HG03342 (cell line): ENCODE results near the gene CCL8.
"Not testable (repeated sequence)": the region's sequence is repeated elsewhere in the genome, so short reads cannot be mapped to it uniquely, and the experiment has no call there.

Experiments used
- ATAC-seq: cut with Tn5 transposase; IDR thresholded peaks from one replicate; pipeline ENCODE4 v1.9.1; 2021; ENCODE audit warnings: mild to moderate bottlenecking, moderate library complexity; ENCODE audit not compliant: unreplicated experiment

CCL8 gene

DNA sequence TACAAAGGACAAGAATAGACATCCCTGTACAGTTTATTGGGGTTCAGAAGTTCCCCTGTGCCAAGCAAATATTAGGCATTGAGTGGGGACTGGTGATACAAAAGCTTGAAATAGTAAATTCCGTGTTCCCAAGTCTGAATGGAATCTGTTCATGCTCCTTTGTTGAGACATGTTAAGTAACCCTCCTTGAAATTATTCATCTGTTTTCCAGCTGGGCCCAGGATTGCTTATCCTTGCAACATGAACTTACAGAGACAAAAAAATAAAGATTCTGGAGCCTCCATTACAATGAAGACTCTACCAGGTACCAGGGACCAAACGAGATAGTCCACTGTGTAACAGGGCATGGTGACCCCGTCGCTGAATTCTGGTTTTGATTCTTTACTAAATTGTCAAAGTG, 6.1 kb upstream of the CCL8 start:
- no peak for ATAC-seq

DNA sequence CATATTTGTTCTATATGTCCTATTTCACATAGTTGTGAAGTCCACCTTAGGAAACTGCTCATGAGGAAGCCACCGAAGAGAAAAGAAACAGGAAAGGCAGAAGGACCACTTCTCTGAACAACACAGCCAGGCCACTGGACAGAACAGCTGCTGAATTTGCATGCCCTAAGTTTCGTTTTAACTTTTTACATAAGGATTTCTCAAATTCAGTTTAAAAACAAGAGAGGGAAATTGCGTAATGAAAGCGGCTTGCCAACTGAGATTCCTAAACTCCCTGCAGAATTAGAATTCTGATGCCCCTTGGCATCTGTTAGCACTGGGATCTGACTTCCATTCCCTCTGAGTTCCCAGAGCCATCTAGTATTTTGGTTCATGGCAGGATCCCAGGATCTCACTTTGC, 5.0 kb upstream of the CCL8 start:
- no peak for ATAC-seq

DNA sequence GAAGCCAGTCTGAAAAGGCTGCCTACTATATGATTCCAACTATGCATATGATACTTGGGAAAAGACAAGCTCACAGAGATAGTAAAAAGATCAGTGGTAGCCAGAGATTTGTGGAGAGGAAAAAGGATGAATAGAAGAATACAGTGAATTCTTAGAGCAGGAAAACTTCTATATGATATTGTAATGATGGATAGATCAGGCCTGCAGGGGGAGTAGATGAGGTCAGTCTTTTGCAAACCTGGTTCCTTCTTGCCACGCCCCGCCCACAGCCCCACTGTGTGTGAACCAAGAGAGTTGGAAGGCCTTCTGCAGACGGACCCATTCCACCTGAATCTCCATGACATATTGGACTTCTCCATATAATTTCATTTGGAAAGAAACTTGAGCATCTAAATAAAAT, 761 bp upstream of the CCL8 start:
- no peak for ATAC-seq

DNA sequence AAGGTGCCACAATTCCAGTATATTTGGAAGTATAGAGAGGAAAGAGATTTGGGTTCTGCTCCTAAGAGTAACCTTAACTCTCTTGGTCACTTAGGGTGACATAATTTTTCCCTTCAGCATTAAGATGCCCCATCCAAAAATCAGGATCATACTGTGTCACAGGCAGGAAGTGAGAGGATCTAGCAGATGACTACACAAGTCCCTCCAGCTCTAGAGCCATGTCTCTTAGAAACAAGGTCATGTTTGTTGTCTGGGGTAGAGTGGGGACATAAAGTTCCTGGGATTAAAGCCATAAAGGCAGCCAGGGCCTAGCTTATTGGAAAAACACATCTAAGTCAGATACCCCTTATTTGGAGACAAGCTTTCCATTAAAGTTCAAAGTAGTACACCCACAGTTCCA, 2.7 kb downstream of the CCL8 start:
- no peak for ATAC-seq

DNA sequence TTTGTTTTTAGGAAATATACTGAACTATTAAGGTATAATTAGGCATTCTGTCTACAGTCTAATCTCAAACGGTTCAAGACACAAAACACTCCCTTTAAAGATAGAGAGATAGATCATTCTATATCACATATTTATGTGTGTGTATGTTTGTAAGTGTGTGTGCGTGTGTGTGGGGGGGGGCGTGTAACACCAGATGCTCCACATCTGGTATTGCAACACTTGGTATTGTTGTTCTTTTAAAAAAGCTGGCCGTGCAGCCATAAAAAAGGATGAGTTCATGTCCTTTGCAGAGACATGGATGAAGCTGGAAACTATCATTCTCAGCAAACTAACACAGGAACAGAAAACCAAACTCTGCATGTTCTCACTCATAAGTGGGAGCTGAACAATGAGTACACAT, 8.3 kb downstream of the CCL8 start:
- not testable (repeated sequence) for ATAC-seq

DNA sequence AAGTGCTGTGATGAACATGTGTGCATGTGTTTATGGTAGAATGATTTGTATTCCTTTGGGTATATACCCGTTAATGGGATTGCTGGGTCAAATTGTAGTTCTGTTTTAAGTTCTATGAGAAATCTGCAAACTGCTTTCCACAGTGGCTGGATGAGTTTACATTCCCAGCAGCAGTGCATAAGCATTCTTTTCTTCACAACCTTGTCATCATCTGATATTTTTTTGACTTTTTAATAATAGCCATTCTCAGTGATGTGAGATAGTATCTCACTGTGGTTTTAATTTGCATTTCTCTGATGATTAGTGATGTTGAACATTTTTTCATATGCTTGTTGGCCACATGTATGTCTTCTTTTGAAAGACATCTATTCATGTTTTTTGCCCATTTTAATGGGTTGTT, 18.5 kb downstream of the CCL8 start:
- no peak for ATAC-seq

DNA sequence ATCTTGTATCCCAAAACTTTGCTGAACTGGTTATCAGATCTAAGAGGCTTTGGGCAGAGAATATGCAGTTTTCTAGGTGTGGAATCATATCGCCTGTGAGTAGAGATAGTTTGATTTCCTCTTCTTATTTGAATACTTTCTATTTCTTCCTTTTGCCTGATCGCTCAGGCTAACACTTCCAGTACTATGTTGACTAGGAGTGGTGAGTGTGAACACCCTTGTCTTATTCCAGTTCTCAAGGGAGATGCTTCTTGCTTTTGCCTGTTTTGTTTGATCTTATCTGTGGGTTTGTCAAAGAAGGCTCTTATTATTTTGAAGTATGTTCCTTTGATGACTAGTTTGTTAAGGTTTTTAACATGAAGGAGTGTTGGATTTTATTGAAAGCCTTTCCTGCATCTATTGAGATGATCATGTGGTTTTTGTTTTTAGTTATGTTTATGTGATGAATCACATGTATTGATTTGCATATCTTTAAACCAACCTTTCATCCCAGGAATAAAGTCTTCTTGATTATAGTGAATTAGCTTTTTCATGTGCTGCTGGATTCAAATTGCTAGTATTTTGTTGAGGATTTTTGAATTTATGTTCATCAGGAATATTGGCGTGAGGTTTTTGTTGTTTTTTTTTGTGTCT, 20.0 kb downstream of the CCL8 start:
- ATAC-seq = no peak

DNA sequence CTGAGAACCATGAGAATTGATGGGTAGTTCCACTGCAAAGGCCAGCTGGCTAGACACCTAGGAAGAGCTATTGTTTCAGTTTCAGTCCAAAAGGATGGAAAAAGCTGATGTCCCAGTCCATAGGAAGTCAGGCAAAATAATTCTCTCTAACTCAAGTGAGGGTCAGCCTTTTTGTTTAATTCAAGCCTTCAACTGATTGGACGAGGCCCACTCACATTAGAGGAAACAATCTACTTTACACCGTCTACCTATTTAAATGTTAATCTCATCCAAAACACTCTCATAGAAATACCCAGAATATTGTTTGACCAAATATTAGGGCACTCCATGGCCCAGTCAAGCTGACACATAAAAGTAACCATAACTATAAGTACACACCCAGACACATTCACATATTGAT, 22.7 kb downstream of the CCL8 start:
- no peak for ATAC-seq

DNA sequence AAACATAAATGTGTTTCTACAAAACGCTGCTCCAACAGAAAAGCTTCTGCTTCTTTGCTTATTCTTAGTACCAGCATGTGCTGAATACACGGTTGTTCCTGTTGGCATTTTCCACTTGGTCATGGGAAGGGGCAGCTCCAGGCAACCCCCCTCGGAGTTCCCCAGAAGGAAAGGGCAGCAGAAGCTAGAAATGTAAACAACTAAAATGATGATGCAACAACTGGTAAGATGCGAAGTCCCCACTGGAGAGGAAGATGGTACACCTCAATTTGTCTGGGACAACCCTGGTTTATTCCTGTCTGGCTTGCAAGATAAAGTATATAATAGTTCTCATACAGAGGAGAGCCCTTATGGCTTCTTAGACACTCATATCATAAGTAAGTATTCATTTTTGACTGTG, 27.8 kb downstream of the CCL8 start:
- ATAC-seq = no peak

DNA sequence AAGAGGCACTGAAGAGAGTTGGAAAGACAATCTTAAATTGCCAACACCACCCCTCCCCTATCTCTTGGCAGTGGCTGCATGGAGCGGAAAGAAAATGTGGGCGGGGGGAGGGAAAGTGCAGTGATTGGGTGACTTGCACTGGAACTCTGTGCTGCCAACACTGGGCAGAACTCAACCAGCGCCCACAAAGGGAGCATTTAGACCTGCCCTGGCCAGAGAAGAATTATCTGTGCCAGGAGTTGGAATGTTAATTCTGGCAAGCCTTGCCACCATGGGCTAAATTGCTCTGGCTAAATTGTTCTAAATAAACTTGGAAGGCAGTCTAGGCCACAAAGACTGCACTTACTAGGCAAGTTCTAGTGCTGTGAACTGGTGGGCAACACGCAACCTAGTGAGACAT, 30.5 kb downstream of the CCL8 start:
- ATAC-seq = no peak

DNA sequence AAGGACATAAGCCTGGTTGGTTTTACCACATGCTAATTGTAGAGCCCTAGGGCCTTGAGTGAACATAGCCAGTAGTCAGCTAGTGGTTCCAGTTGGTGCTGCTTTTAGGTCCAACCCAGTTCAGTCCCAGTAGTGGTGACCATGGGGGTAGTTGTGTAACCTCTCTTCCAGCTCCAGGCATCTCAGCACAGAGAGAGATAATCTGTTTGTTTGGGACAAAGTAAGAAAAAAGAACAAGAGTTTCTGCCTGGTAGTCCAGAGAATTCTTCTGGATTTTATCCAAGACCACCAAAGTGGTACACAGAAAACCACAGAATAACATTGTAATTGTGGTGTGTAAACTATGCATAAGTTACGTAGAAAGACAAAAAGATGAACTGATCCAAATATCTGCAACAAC, 31.9 kb downstream of the CCL8 start:
- ATAC-seq = no peak

DNA sequence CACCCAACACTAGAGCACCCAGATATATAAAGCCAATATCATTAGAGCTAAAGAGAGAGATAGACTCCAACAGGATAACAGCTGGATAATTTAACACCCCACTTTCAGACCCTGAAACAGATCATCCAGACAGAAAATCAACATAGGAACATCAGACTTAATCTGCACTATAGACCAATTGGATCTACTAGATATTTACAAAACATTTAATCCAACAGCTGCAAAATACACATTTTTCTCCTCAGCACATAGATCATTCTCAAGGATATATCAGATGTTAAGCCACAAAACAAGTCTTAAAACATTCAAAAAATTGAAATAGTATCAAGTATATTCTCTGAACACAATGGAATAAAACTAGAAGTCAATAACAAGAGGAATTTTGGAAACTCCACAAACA, 33.0 kb downstream of the CCL8 start:
- no peak for ATAC-seq

DNA sequence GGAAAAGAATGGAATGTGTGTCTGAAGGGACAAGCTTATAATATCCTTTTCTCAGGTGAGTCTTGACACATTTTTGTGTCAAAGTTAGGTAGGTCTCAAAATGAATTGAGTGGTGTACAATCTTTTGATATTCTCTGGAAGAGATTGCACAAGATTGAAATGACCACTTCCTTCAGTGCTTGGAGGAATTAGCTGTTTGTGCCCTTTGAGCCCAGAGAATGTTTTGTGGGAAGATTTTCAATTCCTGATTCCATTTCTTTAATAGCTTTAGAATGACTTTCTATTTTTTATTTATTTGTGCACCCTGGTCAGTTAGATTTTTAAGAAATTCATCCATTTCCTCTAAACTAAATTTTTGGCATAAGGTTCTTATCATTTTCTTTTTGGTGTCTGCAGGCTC, 35.4 kb downstream of the CCL8 start:
- no peak for ATAC-seq

DNA sequence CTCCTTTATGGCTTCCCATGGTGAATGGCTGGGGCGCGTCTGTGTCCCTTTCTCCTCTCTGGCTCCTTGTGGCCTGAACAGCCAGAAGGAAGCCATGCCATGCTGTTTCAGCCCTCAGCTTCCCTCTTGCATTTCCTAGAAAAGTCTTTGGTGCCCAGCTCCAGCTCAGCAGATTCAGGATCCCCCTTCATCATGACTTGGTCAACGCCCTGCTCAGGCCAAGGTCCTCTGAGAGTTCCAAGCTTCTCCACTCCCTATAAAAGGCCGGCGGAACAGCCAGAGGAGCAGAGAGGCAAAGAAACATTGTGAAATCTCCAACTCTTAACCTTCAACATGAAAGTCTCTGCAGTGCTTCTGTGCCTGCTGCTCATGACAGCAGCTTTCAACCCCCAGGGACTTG, 37.0 kb downstream of the CCL8 start, which contains the start of gene CCL13:
Gene CCL13 (plus strand): TSS at position 287 of the 400 bp plus-strand sequence. CDS start 47 bp downstream, at position 334.
- ATAC-seq = no peak

DNA sequence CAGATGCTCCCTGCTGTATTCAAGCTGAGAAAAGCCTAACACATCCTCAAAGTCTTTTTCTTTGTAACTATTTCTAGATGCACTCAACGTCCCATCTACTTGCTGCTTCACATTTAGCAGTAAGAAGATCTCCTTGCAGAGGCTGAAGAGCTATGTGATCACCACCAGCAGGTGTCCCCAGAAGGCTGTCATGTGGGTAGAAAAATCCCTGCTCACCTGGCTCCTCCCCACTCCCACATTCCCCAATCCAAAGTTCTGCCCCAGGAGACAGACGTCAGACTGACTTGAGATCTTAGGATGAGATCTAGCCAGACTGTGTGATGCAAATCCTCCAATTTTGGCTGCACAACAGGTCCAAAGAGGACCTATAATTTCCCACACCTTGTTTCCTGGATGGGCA, 38.2 kb downstream of the CCL8 start:
- no peak for ATAC-seq

DNA sequence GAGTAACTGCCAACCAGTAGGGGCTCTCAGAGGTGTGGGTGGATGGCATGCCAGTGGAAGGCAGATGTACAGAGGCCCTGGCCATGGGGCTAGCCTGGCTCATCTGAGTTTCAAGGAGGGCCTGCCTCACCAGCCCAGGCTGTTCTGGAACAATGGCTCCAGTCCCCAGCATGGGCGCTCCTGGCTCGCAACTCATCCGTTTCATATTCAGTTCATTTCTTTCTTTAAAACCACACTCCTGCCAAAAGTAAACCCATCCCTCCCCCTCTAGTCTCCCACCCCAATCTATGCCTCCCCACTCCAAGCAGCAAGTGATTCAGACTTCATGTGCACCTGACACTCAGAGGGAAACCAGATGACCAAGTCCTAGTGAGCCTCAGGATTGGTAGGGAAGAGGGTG, 39.4 kb downstream of the CCL8 start:
- no peak for ATAC-seq

DNA sequence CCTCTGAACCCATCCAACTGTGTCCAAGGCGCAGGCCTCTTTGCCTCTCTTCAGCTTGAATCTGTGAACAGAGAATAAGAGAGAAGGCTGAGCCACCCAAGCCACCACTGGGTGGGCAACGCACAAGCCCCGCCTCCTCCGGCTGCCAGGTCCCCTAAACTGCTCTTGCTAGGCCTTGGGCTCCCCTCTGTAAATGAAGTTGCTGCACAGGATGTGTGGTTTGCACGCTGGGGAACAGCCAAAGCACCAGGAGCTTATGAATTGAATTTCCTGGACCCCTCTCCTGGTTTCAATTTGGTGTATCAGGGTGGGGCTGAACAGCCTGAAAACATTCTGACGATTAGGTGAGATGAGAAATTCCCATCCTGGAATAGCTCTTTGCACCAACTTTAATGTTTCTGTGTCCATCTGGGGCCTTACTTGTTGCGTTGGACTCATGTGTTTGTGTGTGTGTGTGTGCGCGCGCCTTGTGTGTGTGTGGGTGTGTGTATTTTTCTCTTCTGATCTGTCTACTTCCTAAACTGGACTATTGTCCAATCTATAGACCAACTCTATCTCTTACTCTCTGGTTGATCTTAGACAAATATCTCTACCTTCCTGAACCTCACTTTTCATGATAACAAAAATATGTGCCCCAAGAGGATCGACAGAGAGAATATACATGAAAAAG, 41.5 kb downstream of the CCL8 start:
- ATAC-seq = no peak

DNA sequence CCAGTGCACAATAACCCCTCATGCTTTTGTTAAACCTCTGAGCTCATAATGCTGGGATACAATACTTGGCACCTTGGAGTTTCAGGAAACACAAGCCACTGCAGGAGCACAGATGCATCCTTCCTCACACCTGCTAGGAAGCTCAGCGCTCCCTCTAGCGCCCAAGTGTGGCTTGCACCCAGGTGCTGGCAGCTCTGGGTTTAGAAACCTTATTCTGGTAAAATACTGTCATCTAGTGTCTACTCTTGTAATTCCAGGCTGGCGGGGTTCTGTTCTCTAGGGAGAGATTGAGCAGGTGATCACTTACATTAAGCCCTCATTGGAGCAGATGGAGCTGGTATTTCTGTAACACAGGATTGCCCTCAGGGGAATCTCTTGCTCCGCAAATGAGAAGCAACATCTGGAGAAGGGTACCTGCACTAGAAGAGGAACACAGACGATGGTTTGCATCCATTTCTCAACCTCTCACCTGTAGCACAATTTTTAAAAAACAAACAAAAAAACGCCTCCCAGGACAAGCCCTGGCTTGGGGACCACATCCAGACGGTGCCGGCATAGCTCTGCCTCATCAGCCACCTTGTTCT, 42.3 kb downstream of the CCL8 start:
- ATAC-seq = peak; percentile 62

DNA sequence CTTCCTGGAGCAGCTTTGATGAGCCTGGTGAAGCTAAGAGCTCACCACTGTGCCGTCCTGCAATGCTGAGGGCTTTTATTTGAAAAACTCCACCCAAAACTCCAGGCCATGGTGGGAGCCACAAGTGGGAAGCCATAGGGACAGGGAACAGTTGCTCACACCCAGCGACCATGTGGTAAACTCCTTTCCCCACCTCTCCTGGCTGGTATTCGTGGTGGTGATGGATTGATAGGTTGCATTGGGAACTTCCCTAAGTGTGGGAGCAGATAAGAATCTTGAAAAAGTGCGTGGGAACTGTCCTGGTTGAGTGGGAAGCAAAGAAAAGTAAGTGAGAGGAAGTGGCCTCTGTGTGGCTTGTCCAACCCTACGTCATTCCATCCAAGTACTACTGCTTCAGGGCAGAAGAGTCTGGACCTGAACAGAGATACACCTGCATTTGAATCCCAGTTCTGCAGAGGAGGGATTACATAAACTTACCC, 44.0 kb downstream of the CCL8 start, which contains the start of gene CCL1:
Gene CCL1 (minus strand): TSS at position 51 of the 479 bp plus-strand sequence. CDS start 72 bp downstream, outside the sequence.
- no peak for ATAC-seq

DNA sequence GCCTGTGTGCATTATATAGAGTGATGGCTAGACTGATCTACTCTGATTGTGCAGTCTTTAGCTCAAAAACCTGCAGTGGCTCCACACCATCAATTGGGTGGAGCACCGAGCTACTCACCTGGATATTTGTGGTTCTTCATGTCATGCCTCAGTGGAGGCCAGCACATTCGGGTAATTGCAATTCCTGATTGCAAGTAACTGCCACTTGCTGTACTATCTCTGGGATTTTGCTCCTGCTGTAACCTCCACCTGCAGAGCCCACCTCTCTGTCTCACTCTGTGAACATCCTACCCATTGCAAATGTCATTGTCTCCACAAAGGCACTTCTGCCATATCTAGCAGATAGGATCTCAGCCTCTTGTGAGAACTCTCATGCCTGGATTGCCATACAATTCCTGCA, 45.5 kb downstream of the CCL8 start:
- ATAC-seq = no peak

DNA sequence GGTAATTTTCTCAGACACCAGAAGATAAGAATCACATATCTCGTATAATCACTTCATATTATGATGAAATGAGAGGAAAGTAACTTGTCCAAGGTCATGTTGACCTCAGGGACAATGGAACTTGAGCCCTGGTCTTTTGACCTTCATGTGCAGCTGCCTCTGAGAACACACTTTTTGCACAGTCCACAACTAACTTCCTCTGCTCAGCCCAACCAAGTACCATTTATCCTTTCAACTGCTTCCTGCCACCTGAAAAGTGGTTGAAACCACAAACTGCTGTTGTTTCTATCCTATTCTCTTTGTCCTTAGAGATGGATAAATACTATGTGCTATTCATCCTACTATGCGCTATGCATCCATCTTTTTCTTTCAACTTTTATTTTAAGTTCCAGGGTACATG, 46.1 kb downstream of the CCL8 start:
- ATAC-seq = no peak

DNA sequence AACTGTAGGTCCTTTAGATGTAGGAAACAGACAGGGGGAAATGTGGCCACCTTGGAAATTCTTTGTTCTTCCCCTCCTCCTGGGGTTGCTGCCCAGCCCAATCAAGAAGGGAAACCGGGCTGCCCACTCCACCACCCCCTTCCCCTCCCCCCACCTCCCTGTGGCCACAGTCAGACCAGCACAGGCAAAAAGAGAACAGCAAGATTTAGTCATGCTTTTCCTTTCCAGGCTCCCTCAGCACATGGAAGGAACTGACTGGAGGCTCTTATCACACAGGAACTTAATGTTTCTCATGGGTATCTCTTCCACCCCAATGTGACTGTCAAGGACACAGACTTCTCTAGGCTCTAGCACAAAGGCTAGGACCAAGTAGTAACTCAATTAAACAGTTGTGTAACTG, 46.8 kb downstream of the CCL8 start:
- ATAC-seq = no peak
